H7 (cell line): ENCODE measurements around the gene ST14. TPM values are rescaled to one million over a fixed set of nuclear protein-coding genes. Genes with fewer than 3 reads are reported as not detected.

Experiments
- DNase-seq: peaks from one replicate; pipeline ENCODE4 v3.0.0; 2012
- H3K27me3 ChIP-seq: 2 replicates; pipeline ENCODE4 v1.6.0; 2011; ENCODE audit warnings: mild to moderate bottlenecking, low read length; ENCODE audit not compliant: control insufficient read depth, insufficient read depth
- H3K36me3 ChIP-seq: replicated peaks from 2 replicates; pipeline ENCODE4 v1.5.1; 2011; ENCODE audit warnings: low read length; ENCODE audit not compliant: control insufficient read depth, insufficient read depth
- H3K4me3 ChIP-seq: 2 replicates; pipeline ENCODE4 v1.5.1; 2011; ENCODE audit warnings: low read depth, mild to moderate bottlenecking, control low read depth, low read length, moderate library complexity; ENCODE audit not compliant: insufficient read depth
- total RNA-seq: library from RNA; depleted of rRNA; stranded (reverse); fragments of >200 nt; shearing (Covaris generic); gene quantifications from 2 replicates; pipeline ENCODE4 v1.2.3, GENCODE V29; 2014

ST14 gene
- total RNA-seq, 1 experiment from 2014 or later = 4.5 TPM

- Histone ChIP-seq H3K4me3 (no peak overlapping the region), H3K27me3 (no peaks in the 10 kb centered on the region), H3K36me3 (no peaks in the 10 kb centered on the region; the same call in 1 of the 2 replicates)
- peak; percentile 25 for DNase-seq
These were observed 51.6 kb downstream of the ST14 start for GRCh38 chr11:130211144-130211543.

DNA sequence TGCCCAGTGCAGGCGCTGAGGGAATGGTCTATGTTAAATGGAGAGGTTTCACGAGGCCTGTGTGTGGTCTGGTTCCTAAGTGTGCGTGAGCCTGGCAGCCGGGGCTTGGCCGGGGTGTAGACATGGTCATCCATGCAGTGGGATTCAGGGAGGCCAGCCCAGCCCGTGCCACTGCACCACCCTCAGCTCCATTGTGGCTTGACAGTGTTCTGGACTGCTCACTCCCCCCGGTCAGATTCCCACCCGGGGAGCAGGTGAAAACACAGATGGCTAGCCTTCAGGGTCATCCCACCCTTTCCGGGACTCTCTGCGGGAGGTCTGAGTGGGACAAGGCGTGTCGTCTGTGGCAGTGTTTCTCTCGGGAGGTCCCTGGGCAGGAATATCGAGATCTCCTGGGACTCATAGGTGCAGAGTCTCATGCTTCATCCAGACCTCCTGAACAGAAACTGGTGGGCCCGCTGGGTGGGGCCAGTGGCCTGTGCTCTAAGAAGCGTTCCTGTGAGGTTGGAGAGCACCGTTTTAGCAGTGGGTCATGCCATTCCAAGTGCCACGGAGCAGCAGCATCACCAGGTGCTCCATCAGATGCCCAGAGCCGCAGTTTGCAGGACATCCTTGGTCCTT lies 52.3 kb downstream of the ST14 start:
- Histone ChIP-seq H3K4me3 (no peak overlapping the region), H3K27me3 (no peaks in the 10 kb centered on the region), H3K36me3 (no peaks in the 10 kb centered on the region; the same call in 1 of the 2 replicates)
- DNase-seq = peak; percentile 37

GRCh38 chr11:130212431-130212961 lies 52.9 kb downstream of the ST14 start:
- Histone ChIP-seq H3K27me3 (no peaks in the 10 kb centered on the region), H3K4me3 (no peak overlapping the region), H3K36me3 (no peaks in the 10 kb centered on the region; the same call in 1 of the 2 replicates)
- DNase-seq = peak; percentile 59

GRCh38 chr11:130213143-130213978 lies 53.8 kb downstream of the ST14 start:
- peak; percentile 98 for DNase-seq
- Histone ChIP-seq H3K4me3 (no peak overlapping the region), H3K27me3 (no peaks in the 10 kb centered on the region), H3K36me3 (no peaks in the 10 kb centered on the region; the same call in 1 of the 2 replicates)

GRCh38 chr11:130213979-130214281 lies 54.3 kb downstream of the ST14 start:
- H3K4me3 ChIP-seq = no peak overlapping the region
- no peaks in the 10 kb centered on the region for H3K27me3 ChIP-seq
- no peak for DNase-seq
- H3K36me3 ChIP-seq = no peaks in the 10 kb centered on the region; the same call in 1 of the 2 replicates

- H3K27me3 ChIP-seq = no peaks in the 10 kb centered on the region
- DNase-seq = no peak
- H3K36me3 ChIP-seq = no peaks in the 10 kb centered on the region; the same call in 1 of the 2 replicates
- H3K4me3 ChIP-seq = no peak overlapping the region
These were observed 55.4 kb downstream of the ST14 start for GRCh38 chr11:130214861-130215530.

DNA sequence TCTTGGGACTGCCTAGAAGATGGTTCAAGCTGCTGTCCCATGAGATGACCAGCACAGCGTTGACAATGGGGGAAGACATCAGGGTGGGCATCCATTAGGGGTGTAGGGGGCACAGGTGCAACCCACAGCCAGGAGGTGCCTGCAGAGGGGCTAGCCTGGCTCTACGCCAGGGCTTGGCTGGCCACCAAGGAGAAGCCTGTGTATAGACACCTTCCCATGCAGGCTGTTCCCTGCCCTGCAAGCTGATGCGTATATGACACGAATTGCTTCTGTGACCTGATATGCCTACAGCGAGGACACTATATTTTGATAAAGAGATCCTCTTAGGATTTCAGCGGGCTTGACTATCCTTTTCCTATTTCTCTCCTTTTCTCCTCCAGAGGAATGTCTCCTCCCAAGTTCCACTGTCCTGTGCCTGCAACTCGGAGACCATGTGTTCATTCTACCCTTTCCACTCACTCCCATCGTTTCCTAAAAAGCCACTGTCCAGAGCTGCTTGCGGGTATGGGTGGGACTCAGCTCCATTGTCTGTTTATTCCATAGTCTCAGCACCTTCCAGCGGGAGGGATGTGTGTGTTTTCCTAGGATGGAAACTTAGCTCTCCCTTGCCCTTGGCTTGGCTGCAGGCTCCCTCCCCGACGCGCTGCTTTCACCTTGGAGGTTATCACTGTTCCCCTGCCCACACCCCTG lies 56.1 kb downstream of the ST14 start:
- Histone ChIP-seq H3K36me3 (no peaks in the 10 kb centered on the region; the same call in 1 of the 2 replicates), H3K4me3 (no peak overlapping the region), H3K27me3 (no peaks in the 10 kb centered on the region)
- DNase-seq = peak; percentile 30

- no peaks in the 10 kb centered on the region; the same call in 1 of the 2 replicates for H3K36me3 ChIP-seq
- H3K4me3 ChIP-seq = no peak overlapping the region
- DNase-seq = no peak
- no peaks in the 10 kb centered on the region for H3K27me3 ChIP-seq
These were observed 56.6 kb downstream of the ST14 start for GRCh38 chr11:130216221-130216550.

- H3K27me3 ChIP-seq = no peaks in the 10 kb centered on the region
- DNase-seq = peak; percentile 36
- no peak overlapping the region for H3K4me3 ChIP-seq
- H3K36me3 ChIP-seq = no peaks in the 10 kb centered on the region
These were observed 57.1 kb downstream of the ST14 start for GRCh38 chr11:130216591-130217132.

- H3K27me3 ChIP-seq = no peaks in the 10 kb centered on the region
- no peak overlapping the region for H3K4me3 ChIP-seq
- H3K36me3 ChIP-seq = no peaks in the 10 kb centered on the region
- DNase-seq = peak; percentile 64
These were observed 57.8 kb downstream of the ST14 start for GRCh38 chr11:130217133-130218031.

DNA sequence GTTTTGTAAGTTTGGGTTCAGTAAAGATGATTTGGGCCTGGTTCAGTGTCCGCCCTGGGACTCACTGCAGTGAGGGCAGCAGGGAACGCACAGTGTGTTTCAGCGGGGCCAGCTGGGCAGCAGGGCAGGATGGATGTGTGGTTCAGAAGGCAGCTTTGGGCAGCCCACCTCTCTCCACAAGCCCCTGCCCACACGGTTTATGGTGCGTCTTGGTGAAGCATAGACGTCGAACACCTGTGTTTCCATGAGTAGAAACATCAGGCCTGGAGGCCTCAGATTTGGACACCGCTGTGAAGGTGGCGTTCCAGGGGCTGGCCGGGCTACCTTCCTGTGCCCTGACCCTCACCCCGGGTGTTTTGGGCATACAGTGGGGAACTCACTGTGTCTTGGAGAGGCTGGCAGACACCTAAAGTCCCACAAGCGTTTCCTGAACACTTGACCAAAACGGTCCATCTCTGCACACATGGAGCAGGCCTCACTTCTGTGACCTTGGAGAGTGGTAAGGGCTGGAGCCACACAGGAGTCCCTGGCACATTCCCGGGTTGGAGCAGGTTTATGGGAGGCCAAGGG lies 59.0 kb downstream of the ST14 start:
- no peak for DNase-seq
- Histone ChIP-seq H3K4me3 (no peak overlapping the region), H3K36me3 (no peaks in the 10 kb centered on the region), H3K27me3 (no peaks in the 10 kb centered on the region)

- H3K4me3 ChIP-seq = no peak overlapping the region
- H3K27me3 ChIP-seq = no peaks in the 10 kb centered on the region
- no peak for DNase-seq
- no peaks in the 10 kb centered on the region for H3K36me3 ChIP-seq
These were observed 59.6 kb downstream of the ST14 start for GRCh38 chr11:130219148-130219547.
